GM04503 (cell line): ENCODE data around the gene FAM227A.

Source experiments
- DNase-seq: peaks from one replicate; pipeline ENCODE4 v3.0.0-alpha.2; 2012; ENCODE audit warnings: low read depth

The FAM227A gene

GRCh38 chr22:38531251-38531938 is 124.8 kb downstream of the FAM227A start:
- DNase-seq, result no peak
